Muscle layer of colon (tissue), 2 donors: Measurements from ENCODE around the gene ZFP69.
A peak's percentile ranks its signal among the peaks of the same experiment; 100 is the strongest.

Experiments used
- H3K27ac ChIP-seq: one replicate; pipeline ENCODE4 v1.7.0; 2013; ENCODE audit warnings: low read depth, mild to moderate bottlenecking, low read length, moderate library complexity
- H3K27me3 ChIP-seq, 2 donors: one replicate each; pipeline ENCODE4 v1.7.0; 2013; ENCODE audit warnings: low read length in 2 of 2, mild to moderate bottlenecking in 2 of 2; ENCODE audit not compliant: insufficient read depth in 2 of 2, control insufficient read depth in 1 of 2
- H3K36me3 ChIP-seq: one replicate; pipeline ENCODE4 v1.7.0; 2013; ENCODE audit warnings: mild to moderate bottlenecking, low read length; ENCODE audit not compliant: insufficient read depth
- H3K4me1 ChIP-seq: one replicate; pipeline ENCODE4 v1.7.0; 2013; ENCODE audit warnings: mild to moderate bottlenecking, low read length; ENCODE audit not compliant: insufficient read depth
- H3K4me3 ChIP-seq, 2 donors: one replicate each; pipeline ENCODE4 v1.7.0; 2013; ENCODE audit warnings: low read length in 2 of 2, low read depth in 1 of 2, mild to moderate bottlenecking in 1 of 2, moderate library complexity in 1 of 2
- H3K9ac ChIP-seq: one replicate; pipeline ENCODE4 v1.7.0; 2013; ENCODE audit warnings: low read length
- H3K9me3 ChIP-seq: one replicate; pipeline ENCODE4 v1.7.0; 2013; ENCODE audit warnings: mild to moderate bottlenecking, low read length
- donor health status: abdominal sarcoma.
- donor health status: Adenocarcinoma of cecum.

Gene ZFP69

DNA sequence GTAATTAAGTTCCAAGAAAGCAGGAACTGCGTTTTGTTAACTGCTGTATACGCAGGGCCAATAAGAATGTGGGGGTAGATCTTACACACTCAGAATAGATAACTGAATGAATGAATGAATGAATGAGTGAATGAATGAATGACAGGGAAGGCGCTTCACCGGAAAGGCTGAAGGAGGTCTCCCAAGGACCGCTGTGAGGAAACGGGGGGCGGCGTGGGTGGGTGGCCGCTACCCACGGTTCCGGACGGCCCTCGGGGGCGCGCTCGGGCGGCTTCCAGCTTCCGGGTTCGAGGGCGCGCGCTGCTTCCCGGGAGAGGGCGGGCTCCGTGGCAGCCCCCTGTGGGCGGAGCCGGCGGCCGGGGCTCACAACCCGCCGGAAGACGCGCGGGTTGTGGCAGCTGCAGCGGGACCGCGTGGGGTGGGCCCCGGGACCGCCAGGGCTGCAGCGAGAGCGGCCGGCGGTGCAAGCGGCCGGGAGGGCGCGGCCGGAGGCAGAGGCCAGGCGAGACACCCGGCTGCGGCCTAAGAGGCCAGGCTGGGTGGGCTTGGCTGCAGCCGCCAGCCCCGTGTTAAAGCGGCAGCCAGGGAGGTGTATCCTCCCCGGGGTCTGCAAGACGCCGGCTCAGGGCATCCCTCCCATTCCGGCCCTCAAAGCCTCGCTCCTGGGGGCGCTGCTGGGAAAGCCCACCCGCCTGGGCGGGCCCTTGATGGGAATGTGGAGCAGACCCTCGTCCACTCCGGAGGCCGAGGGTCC is at the start of gene ZFP69:
ZFP69 (plus strand) TSS at position 367 of the 754 bp plus-strand sequence. CDS start 2,072 bp downstream, outside the sequence.
- peaks cover 10% of the 10 kb centered on the region for H3K4me1 ChIP-seq
- H3K36me3 ChIP-seq: peaks cover 3% of the 10 kb centered on the region
- no peaks in the 10 kb centered on the region for H3K27me3 ChIP-seq
- H3K27ac ChIP-seq: peak within 1 kb of the TSS; percentile 86
- H3K9ac ChIP-seq: peak within 1 kb of the TSS; percentile 54
- H3K9me3 ChIP-seq: peaks cover 4% of the 10 kb centered on the region
- peak within 1 kb of the TSS; percentile 51 to 78 for H3K4me3 ChIP-seq

GRCh38 chr1:40431385-40431784 is 45.7 kb upstream of the ZFP69 start:
- Histone ChIP-seq H3K9me3 (no peaks in the 10 kb centered on the region), H3K27ac (no peak overlapping the region), H3K9ac (no peak overlapping the region), H3K4me1 (no peaks in the 10 kb centered on the region), H3K4me3 (no peak overlapping the region), H3K27me3 (no peaks in the 10 kb centered on the region), H3K36me3 (no peaks in the 10 kb centered on the region)

GRCh38 chr1:40432644-40433390 is 44.3 kb upstream of the ZFP69 start:
- no peaks in the 10 kb centered on the region for H3K36me3 ChIP-seq
- H3K4me1 ChIP-seq: no peaks in the 10 kb centered on the region
- H3K9ac ChIP-seq: no peak overlapping the region
- H3K27me3 ChIP-seq: no peaks in the 10 kb centered on the region
- no peak overlapping the region for H3K4me3 ChIP-seq
- no peak overlapping the region for H3K27ac ChIP-seq
- no peaks in the 10 kb centered on the region for H3K9me3 ChIP-seq

DNA sequence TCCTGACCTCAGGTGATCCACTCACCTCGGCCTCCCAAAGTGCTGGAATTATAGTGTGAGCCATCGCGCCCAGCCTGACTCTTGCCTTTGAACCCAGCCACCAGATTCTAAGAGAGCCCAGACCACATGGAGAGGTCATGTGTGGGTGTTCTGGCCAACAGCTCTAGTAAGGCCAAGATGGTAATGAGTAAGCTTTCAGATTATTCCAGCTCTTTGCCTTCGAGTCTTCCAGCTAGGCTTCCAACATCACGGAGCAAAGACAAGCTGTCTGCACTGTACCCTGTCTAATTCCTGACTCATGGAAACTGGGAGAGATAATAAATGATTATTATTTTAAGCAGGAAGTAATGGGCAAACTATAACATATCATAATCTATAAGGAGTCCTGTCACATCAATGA is 41.6 kb upstream of the ZFP69 start:
- no peaks in the 10 kb centered on the region for H3K9me3 ChIP-seq
- H3K4me3 ChIP-seq: no peak overlapping the region
- H3K27ac ChIP-seq: no peak overlapping the region
- no peaks in the 10 kb centered on the region for H3K36me3 ChIP-seq
- H3K27me3 ChIP-seq: no peaks in the 10 kb centered on the region
- no peaks in the 10 kb centered on the region for H3K4me1 ChIP-seq
- no peak overlapping the region for H3K9ac ChIP-seq

DNA sequence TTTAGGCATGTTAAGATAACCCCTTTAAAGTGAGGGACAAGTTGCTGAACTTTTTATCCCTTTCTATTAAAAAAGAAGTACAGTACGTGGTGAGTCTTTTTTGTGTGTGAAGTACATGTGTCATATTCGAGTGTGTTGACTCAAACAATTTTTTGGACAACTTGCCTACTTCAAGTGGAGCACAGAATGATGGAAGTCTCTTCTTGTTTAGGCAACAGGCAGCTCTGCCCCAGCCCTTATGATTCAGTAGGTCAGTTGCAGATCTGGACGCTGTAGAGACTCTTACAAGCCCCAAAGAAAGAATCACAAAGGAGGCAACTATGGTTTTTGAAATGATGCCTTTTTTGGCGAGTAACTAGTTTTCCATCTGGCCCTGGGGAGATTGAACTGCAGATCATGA is 41.2 kb upstream of the ZFP69 start:
- H3K4me1 ChIP-seq: no peaks in the 10 kb centered on the region
- no peak overlapping the region for H3K27ac ChIP-seq
- no peaks in the 10 kb centered on the region for H3K9me3 ChIP-seq
- H3K27me3 ChIP-seq: no peaks in the 10 kb centered on the region
- no peaks in the 10 kb centered on the region for H3K36me3 ChIP-seq
- H3K4me3 ChIP-seq: no peak overlapping the region
- no peak overlapping the region for H3K9ac ChIP-seq

GRCh38 chr1:40438391-40439015 is 38.6 kb upstream of the ZFP69 start:
- H3K9me3 ChIP-seq: no peaks in the 10 kb centered on the region
- H3K36me3 ChIP-seq: no peaks in the 10 kb centered on the region
- no peaks in the 10 kb centered on the region for H3K4me1 ChIP-seq
- no peaks in the 10 kb centered on the region for H3K27me3 ChIP-seq
- H3K4me3 ChIP-seq: no peak overlapping the region
- no peak overlapping the region for H3K27ac ChIP-seq
- H3K9ac ChIP-seq: no peak overlapping the region

- no peaks in the 10 kb centered on the region for H3K27me3 ChIP-seq
- no peaks in the 10 kb centered on the region for H3K36me3 ChIP-seq
These were observed 37.8 kb upstream of the ZFP69 start for GRCh38 chr1:40439247-40439646.

GRCh38 chr1:40449684-40450494 is 27.2 kb upstream of the ZFP69 start, which contains the start of gene ZFP69B:
ZFP69B (plus strand) TSS chr1:40450476; CDS start chr1:40450962, 486 bp downstream.
- no peaks in the 10 kb centered on the region for H3K27me3 ChIP-seq
- peak within 1 kb of the TSS; percentile 67 to 85 for H3K4me3 ChIP-seq
- H3K4me1 ChIP-seq: peaks cover 6% of the 10 kb centered on the region
- peak within 1 kb of the TSS; percentile 85 for H3K27ac ChIP-seq
- peaks cover 4% of the 10 kb centered on the region for H3K9me3 ChIP-seq
- H3K36me3 ChIP-seq: no peaks in the 10 kb centered on the region
- peak within 1 kb of the TSS; percentile 54 for H3K9ac ChIP-seq

More at GRCh38 chr1:40439247-40439646, 37.8 kb upstream of the ZFP69 start:
- Histone ChIP-seq H3K4me1 (no peaks in the 10 kb centered on the region), H3K4me3 (no peak overlapping the region), H3K9me3 (no peaks in the 10 kb centered on the region), H3K27ac (no peak overlapping the region), H3K9ac (no peak overlapping the region)

GRCh38 chr1:40450495-40451237 is 26.4 kb upstream of the ZFP69 start:
- Histone ChIP-seq H3K9me3 (peaks cover 7% of the 10 kb centered on the region), H3K4me1 (peaks cover 6% of the 10 kb centered on the region), H3K27ac (peak overlapping the region; percentile 85), H3K4me3 (peak overlapping the region; percentile 67 to 85), H3K27me3 (no peaks in the 10 kb centered on the region), H3K9ac (peak overlapping the region; percentile 50), H3K36me3 (no peaks in the 10 kb centered on the region)

- H3K9ac ChIP-seq: peak overlapping the region; percentile 50
- peaks cover 6% of the 10 kb centered on the region for H3K4me1 ChIP-seq
These were observed 25.9 kb upstream of the ZFP69 start for GRCh38 chr1:40451238-40451585.

More at GRCh38 chr1:40451238-40451585, 25.9 kb upstream of the ZFP69 start:
- Histone ChIP-seq H3K9me3 (peaks cover 7% of the 10 kb centered on the region), H3K36me3 (no peaks in the 10 kb centered on the region), H3K4me3 (peak overlapping the region in 1 of 2 donors; percentile 85), H3K27me3 (no peaks in the 10 kb centered on the region), H3K27ac (no peak overlapping the region)
